ENCODE data around the gene LILRB4. TPM values are rescaled to one million over a fixed set of nuclear protein-coding genes. Genes with fewer than 3 reads are reported as not detected.
A peak's percentile ranks its signal among the peaks of the same experiment; 100 is the strongest.
"Not testable (repeated sequence)": the region's sequence is repeated elsewhere in the genome, so short reads cannot be mapped to it uniquely, and the experiment has no call there.

Gene LILRB4
- total RNA-seq, 3 donors from 2014 or later, result 3.0 to 8.7 (median 6.4) TPM

- Histone ChIP-seq H3K36me3 (ENCODE audit: low read depth) (no peaks in the 10 kb centered on the region), H3K4me3 (no peak overlapping the region), H3K4me1 (ENCODE audit: low read depth) (no peaks in the 10 kb centered on the region), H3K9me3 (no peaks in the 10 kb centered on the region)
- intact Hi-C loops (cut with DNase I, micrococcal nuclease), result no loop called here
- no peak for TF ChIP-seq CTCF (IDR thresholded peaks at IDR 0.05)
- no peak for ATAC-seq
- DNase-seq, result no peak
These were observed 40.4 kb upstream of the LILRB4 start for GRCh38 chr19:54622431-54622830.

GRCh38 chr19:54624234-54624633 is 38.6 kb upstream of the LILRB4 start:
- intact Hi-C loops (cut with DNase I, micrococcal nuclease); H3K9me3 ChIP-seq; H3K36me3 ChIP-seq (ENCODE audit: low read depth); H3K4me1 ChIP-seq (ENCODE audit: low read depth); DNase-seq; H3K4me3 ChIP-seq: not testable (repeated sequence)
- ATAC-seq, result peak; percentile 59

GRCh38 chr19:54624934-54625730 is 37.7 kb upstream of the LILRB4 start:
- H3K36me3 ChIP-seq (ENCODE audit: low read depth); H3K4me3 ChIP-seq; intact Hi-C loops (cut with DNase I, micrococcal nuclease); H3K9me3 ChIP-seq; H3K4me1 ChIP-seq (ENCODE audit: low read depth); DNase-seq: not testable (repeated sequence)
- ATAC-seq, result peak; percentile 77

- ATAC-seq, result no peak
- Histone ChIP-seq H3K4me3 (no peak overlapping the region), H3K4me1 (ENCODE audit: low read depth) (no peaks in the 10 kb centered on the region), H3K9me3 (no peaks in the 10 kb centered on the region), H3K36me3 (ENCODE audit: low read depth) (no peaks in the 10 kb centered on the region)
- no peak for TF ChIP-seq CTCF (IDR thresholded peaks at IDR 0.05)
- no peak for DNase-seq
- intact Hi-C loops (cut with DNase I, micrococcal nuclease), result no loop called here
These were observed 36.0 kb upstream of the LILRB4 start for GRCh38 chr19:54626757-54627156.

GRCh38 chr19:54627912-54628311 is 34.9 kb upstream of the LILRB4 start:
- ATAC-seq; intact Hi-C loops (cut with DNase I, micrococcal nuclease); H3K36me3 ChIP-seq (ENCODE audit: low read depth); DNase-seq; H3K4me1 ChIP-seq (ENCODE audit: low read depth); H3K9me3 ChIP-seq; H3K4me3 ChIP-seq: not testable (repeated sequence)

GRCh38 chr19:54630262-54630661 is 32.5 kb upstream of the LILRB4 start, which contains the start of gene LILRB1:
Gene LILRB1 (plus strand): TSS chr19:54630484. CDS start chr19:54631074, 590 bp downstream.
- H3K9me3 ChIP-seq; DNase-seq; intact Hi-C loops (cut with DNase I, micrococcal nuclease); H3K4me3 ChIP-seq; H3K36me3 ChIP-seq (ENCODE audit: low read depth); H3K4me1 ChIP-seq (ENCODE audit: low read depth): not testable (repeated sequence)
- ATAC-seq, result peak; percentile 15

GRCh38 chr19:54630782-54631181 is 32.0 kb upstream of the LILRB4 start:
- ATAC-seq (peak; percentile 24), DNase-seq (no peak)
- H3K4me1 ChIP-seq (ENCODE audit: low read depth), result no peaks in the 10 kb centered on the region
- no peaks in the 10 kb centered on the region for H3K9me3 ChIP-seq
- no peaks in the 10 kb centered on the region for H3K36me3 ChIP-seq (ENCODE audit: low read depth)
- no peak overlapping the region for H3K4me3 ChIP-seq
- intact Hi-C loops (cut with DNase I, micrococcal nuclease), result no loop called here
- no peak for TF ChIP-seq CTCF (IDR thresholded peaks at IDR 0.05)

- DNase-seq; ATAC-seq; H3K4me3 ChIP-seq; H3K4me1 ChIP-seq (ENCODE audit: low read depth); H3K36me3 ChIP-seq (ENCODE audit: low read depth); intact Hi-C loops (cut with DNase I, micrococcal nuclease); H3K9me3 ChIP-seq: not testable (repeated sequence)
These were observed 31.1 kb upstream of the LILRB4 start for GRCh38 chr19:54631489-54632337.

GRCh38 chr19:54632517-54632916 is 30.3 kb upstream of the LILRB4 start:
- H3K4me3 ChIP-seq; DNase-seq; ATAC-seq; H3K9me3 ChIP-seq; H3K36me3 ChIP-seq (ENCODE audit: low read depth); intact Hi-C loops (cut with DNase I, micrococcal nuclease); H3K4me1 ChIP-seq (ENCODE audit: low read depth): not testable (repeated sequence)

Data from mucosa of descending colon (tissue), 3 donors.